ENCODE data around the gene LRRC10.

DNA sequence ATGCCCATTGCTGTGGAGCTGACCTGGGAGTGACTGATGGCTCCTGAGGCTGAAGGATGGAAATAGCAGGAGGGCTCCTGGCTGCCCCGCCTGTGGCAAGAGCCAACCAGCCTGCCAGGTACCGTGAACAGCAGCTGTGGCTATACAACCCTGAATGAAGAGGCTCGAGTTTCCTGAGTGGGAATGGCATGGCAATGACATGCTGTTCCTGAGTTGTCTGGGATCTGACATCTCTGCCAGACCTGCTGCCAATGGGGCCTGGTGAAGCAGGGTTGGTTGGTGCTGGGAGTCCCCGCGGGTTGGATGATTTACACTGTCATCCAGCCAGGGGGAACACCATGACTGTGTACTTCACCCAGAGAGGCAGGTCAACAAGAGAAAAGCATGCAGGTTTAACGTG, 31.8 kb upstream of the LRRC10 start:
- no peak for TF ChIP-seq CTCF (conservative IDR thresholded peaks at IDR 0.05)
- no peak for TF ChIP-seq EZH2 (IDR thresholded peaks at IDR 0.05; ENCODE audit: low read depth)
